HEK293 (cell line): ENCODE results near the gene SLC25A42.

Source experiments
- ATF2 ChIP-seq: fragments of 450-650 bp; formaldehyde crosslinking; IDR thresholded peaks from 2 replicates; pipeline ENCODE4 v1.5.1; 2016; ENCODE audit warnings: missing biosample characterization, missing genetic modification characterization, low read depth
- CTCF ChIP-seq: fragments of 450-650 bp; formaldehyde crosslinking; IDR thresholded peaks from 2 replicates; pipeline ENCODE4 v1.5.1; 2016; ENCODE audit warnings: missing biosample characterization, missing genetic modification characterization
- OSR2 ChIP-seq: fragments of 450-650 bp; formaldehyde crosslinking; IDR thresholded peaks from 2 replicates; pipeline ENCODE4 v1.5.1; 2016; ENCODE audit warnings: missing biosample characterization, missing genetic modification characterization
- ZBTB26 ChIP-seq: fragments of 450-650 bp; formaldehyde crosslinking; optimal IDR thresholded peaks from 2 replicates; pipeline ENCODE3; 2016; ENCODE audit warnings: missing biosample characterization, mild to moderate bottlenecking, missing genetic modification characterization
- ZNF114 ChIP-seq: fragments of 450-650 bp; formaldehyde crosslinking; IDR thresholded peaks from 2 replicates; pipeline ENCODE4 v1.5.0; 2017; ENCODE audit warnings: missing biosample characterization, missing genetic modification characterization
- ZNF140 ChIP-seq: fragments of 450-650 bp; formaldehyde crosslinking; IDR thresholded peaks from 2 replicates; pipeline ENCODE4 v1.5.1; 2016; ENCODE audit warnings: missing biosample characterization, missing genetic modification characterization
- ZNF24 ChIP-seq: fragments of 450-650 bp; formaldehyde crosslinking; IDR thresholded peaks from 2 replicates; pipeline ENCODE4 v1.5.1; 2016; ENCODE audit warnings: missing biosample characterization, missing genetic modification characterization
- ZNF324 ChIP-seq: fragments of 450-650 bp; formaldehyde crosslinking; IDR thresholded peaks from 2 replicates; pipeline ENCODE4 v1.5.1; 2016; ENCODE audit warnings: missing biosample characterization, missing genetic modification characterization
- ZNF391 ChIP-seq: fragments of 450-650 bp; formaldehyde crosslinking; IDR thresholded peaks from 2 replicates; pipeline ENCODE4 v1.5.1; 2016; ENCODE audit warnings: low read depth, missing biosample characterization, missing genetic modification characterization, borderline replicate concordance
- ZNF394 ChIP-seq: fragments of 450-650 bp; formaldehyde crosslinking; IDR thresholded peaks from 2 replicates; pipeline ENCODE4 v1.5.1; 2016; ENCODE audit warnings: missing biosample characterization, missing genetic modification characterization, mild to moderate bottlenecking, moderate library complexity, borderline replicate concordance
- ZNF404 ChIP-seq: fragments of 450-650 bp; formaldehyde crosslinking; IDR thresholded peaks from 2 replicates; pipeline ENCODE4 v1.5.1; 2017; ENCODE audit warnings: missing biosample characterization, missing genetic modification characterization
- ZNF449 ChIP-seq: fragments of 450-650 bp; formaldehyde crosslinking; IDR thresholded peaks from 2 replicates; pipeline ENCODE4 v1.5.1; 2017; ENCODE audit warnings: missing biosample characterization, mild to moderate bottlenecking, missing genetic modification characterization, moderate library complexity
- ZNF707 ChIP-seq: fragments of 450-650 bp; formaldehyde crosslinking; IDR thresholded peaks from 2 replicates; pipeline ENCODE4 v1.5.1; 2016; ENCODE audit warnings: missing biosample characterization, missing genetic modification characterization

- TF ChIP-seq ZNF404 (tag by site-specific recombination): no peak
- no peak for TF ChIP-seq ZNF24
- TF ChIP-seq CTCF (tag by site-specific recombination): no peak
- no peak for TF ChIP-seq ZNF394 (tag by site-specific recombination)
- TF ChIP-seq ZBTB26 (tag by site-specific recombination): no peak
- TF ChIP-seq ATF2 (tag by site-specific recombination): no peak
- no peak for TF ChIP-seq ZNF391
- no peak for TF ChIP-seq ZNF140 (tag by site-specific recombination)
- no peak for TF ChIP-seq ZNF449 (tag by site-specific recombination)
- TF ChIP-seq ZNF707: no peak
- TF ChIP-seq ZNF114 (tag by site-specific recombination): no peak
- no peak for TF ChIP-seq ZNF324 (tag by site-specific recombination)
- no peak for TF ChIP-seq OSR2
Observed at GRCh38 chr19:19071897-19072296, 8.1 kb downstream of the SLC25A42 start.
